Heart left ventricle (tissue), 13 donors: ENCODE results near the gene GATA2.

Experiments used
- POLR2A ChIP-seq, 2 donors: fragments of 450-650 bp; IDR thresholded peaks; one replicate each; pipeline ENCODE4 v1.6.1; 2017; ENCODE audit warnings: antibody characterized with exemption in 2 of 2, mild to moderate bottlenecking in 2 of 2, moderate library complexity in 2 of 2
- TF ChIP-seq, protein P1 (sequence below), 12 donors: fragments of 200-600 bp; sonication (generic) in 4 of 12; IDR thresholded peaks; one replicate each; pipeline versions ENCODE4 v1.5.0 to v1.8.0; 2018 to 2022; ENCODE audit warnings: antibody characterized with exemption in 12 of 12, mild to moderate bottlenecking in 5 of 12
- donor health status: ischemic (EF 13 %, LVEDD 7.1; RV severe dilation, severe dysfunction).
- donor health status: DM: no; HTN: yes; CAD: no.
- donor health status: DM: no; HTN: no; CAD: no.
- donor health status: ischemic (EF 25% LVEDD 6.9; RV normal size, moderate dysfunction).
- donor health status: ischemic (EF 25% LVEDD 5.7; RV mildly dilated, moderate dysfunction).
- donor health status: ischemic (EF 35%, LVEDD 5.7; RV mildly dilated, moderate dysfunction).
- donor health status: nonischemic (EF 11% LVEDD 7.7; RV severe dilation, severe dysfunction).
- donor health status: DM: yes; HTN: yes; CAD: no.
- donor health status: PGD.
- donor health status: ischemic (EF 29% LVEDD 5.4; RV normal size, mild dysfunction).
- donor health status: nonischemic (EF 23%, LVEDD 6.1; RV moderate dilation, normal function).

DNA sequence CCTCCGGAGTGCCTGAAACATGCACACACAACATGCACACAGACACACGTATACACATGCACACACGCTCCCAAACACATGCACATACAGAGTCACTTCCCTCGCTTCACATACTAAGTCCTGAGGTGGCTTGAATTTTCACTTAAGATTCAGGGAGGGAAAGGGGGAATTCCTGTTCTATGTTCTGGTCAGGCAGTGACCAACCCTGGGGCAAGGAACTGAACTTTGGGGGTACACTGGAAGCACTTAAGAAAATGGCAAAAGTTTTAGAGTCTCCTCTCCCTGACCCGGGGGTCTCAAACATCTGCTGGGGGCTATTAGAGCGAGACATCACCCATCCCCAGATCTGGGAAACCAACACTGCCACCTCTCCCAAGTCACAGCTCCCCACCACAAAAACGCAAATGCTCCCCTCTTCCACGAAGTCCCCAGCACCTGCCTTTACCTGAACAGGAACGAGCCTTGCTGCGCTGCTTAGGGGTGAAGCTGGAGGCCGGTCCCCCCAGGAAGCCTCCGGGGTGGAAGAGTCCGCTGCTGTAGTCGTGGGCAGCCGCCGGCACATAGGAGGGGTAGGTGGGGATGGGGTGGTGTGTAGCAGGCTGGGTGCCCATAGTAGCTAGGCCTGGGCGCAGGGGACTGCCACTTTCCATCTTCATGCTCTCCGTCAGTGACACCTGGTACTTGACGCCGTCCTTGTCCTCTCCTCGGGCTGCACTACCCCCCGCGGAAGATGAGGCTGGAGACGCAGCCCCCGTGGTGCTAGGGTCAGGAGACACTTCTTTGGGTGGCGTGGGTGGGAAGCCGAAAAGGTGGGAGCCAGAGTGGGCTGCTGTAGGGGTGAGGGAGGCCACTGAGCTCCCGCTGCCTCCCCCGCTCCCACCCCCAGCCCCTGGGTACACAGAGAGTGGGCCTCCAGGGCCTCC lies 7.5 kb downstream of the GATA2 start:
- no peak for TF ChIP-seq POLR2A (IDR thresholded peaks at IDR 0.05)
- TF ChIP-seq, protein P1, sequence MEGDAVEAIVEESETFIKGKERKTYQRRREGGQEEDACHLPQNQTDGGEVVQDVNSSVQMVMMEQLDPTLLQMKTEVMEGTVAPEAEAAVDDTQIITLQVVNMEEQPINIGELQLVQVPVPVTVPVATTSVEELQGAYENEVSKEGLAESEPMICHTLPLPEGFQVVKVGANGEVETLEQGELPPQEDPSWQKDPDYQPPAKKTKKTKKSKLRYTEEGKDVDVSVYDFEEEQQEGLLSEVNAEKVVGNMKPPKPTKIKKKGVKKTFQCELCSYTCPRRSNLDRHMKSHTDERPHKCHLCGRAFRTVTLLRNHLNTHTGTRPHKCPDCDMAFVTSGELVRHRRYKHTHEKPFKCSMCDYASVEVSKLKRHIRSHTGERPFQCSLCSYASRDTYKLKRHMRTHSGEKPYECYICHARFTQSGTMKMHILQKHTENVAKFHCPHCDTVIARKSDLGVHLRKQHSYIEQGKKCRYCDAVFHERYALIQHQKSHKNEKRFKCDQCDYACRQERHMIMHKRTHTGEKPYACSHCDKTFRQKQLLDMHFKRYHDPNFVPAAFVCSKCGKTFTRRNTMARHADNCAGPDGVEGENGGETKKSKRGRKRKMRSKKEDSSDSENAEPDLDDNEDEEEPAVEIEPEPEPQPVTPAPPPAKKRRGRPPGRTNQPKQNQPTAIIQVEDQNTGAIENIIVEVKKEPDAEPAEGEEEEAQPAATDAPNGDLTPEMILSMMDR (IDR thresholded peaks at IDR 0.05), result no peak
